HG03571 (cell line): ENCODE data around the gene ATP6V1B1.

Experiments used
- ATAC-seq: cut with Tn5 transposase; IDR thresholded peaks from one replicate; pipeline ENCODE4 v1.9.1; 2021; ENCODE audit not compliant: unreplicated experiment

ATP6V1B1 gene

DNA sequence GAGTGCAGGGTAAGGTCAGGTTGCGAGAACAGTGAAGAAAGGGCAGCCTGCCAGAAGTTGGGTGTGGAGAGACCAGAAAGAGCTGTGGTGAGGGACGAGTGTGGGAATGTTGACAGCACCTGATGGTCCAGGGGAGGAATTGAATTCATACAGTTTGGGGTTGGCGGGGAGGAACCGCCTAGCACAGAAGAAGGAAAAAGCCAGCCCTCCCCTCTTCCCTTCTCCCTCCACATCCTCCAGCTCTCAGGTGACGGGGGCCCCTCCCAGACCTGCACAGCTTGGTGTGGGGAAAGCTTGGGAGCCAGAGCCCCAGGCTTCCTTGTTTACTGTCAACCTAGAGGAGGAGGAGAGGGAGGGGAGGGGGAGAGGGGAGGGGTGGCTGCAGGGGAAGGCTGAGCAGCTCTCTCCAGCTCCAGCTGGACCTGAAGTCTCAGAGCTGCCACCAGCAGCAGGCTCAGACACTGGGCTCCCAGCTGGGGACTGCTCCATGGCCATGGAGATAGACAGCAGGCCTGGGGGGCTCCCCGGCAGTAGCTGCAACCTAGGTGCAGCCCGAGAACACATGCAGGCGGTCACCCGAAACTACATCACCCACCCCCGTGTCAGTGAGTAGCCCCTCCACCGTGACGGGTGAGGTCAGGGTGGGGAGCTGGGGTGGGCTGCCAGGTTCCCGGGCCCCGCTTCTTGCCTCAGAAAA is at the start of gene ATP6V1B1:
TSS of gene ATP6V1B1 (plus strand) at position 433 of the 697 bp plus-strand sequence. CDS start at position 488, 55 bp downstream.
- ATAC-seq: no peak

DNA sequence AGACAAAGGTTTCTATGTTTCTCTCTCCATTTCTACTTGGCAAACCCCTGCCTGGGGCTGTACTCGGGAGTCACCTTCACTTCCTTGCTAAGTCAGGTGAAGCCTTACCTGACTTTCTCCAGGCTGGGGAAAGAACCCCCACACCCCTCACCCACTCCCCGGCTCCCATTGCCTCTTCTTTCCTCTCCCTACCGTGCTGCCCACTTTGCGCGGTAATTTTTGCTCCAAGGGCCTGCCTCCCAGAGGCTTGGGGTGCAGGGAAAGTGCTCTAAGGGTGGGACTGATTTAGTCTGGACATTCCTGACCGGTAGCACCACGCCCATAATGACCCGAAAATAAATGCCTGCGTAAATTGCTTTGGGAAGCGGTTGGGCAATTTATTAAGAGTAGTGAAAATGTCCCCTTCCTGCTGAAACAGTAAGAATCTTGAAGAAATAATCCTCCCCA is 49.1 kb upstream of the ATP6V1B1 start:
- ATAC-seq: no peak

- ATAC-seq: no peak
Observed at GRCh38 chr2:70887208-70887549, 48.5 kb upstream of the ATP6V1B1 start.

GRCh38 chr2:70887550-70888246 is 48.0 kb upstream of the ATP6V1B1 start:
- ATAC-seq: no peak

GRCh38 chr2:70888366-70888922 is 47.3 kb upstream of the ATP6V1B1 start:
- ATAC-seq: no peak

DNA sequence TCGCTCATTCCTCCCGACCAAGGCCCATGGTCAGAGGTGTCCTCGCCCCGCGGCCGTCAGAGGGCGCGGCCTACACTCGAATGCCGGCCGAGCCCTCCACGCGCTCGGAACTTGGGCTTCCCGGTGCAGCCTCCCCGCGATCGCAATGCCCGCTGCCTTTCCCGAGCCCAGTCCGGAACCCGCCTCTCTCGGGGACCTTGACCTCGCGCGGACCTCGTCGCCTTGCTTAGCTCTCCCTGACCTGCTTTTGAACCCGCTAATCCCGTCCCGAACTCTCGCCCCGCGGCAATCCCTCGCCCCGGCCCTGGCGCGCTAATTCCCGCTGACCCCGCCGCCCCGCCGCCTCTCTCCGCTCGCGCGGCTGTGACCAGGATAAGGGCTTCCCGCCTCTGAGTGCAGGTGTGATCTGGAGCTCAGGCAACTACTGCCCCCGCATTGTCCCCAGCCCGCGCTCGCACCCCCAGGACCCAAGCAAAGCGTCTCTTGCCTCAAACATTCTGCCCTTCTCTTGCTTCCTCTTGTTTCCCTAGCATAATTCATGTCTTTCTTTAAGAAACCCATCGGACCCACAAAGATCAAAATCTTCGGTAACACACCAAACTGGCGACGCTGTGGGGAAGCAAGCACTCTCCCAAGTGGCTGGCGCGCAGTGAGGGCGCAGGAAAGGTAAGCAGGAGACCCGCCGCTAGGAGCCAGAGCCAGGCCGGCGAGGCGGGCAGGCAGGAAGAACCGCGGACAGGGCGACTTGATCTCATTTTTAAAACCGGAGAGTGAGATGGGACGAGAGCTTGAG is 46.6 kb upstream of the ATP6V1B1 start:
- no peak for ATAC-seq

- no peak for ATAC-seq
Observed at GRCh38 chr2:70889716-70890037, 46.0 kb upstream of the ATP6V1B1 start.

DNA sequence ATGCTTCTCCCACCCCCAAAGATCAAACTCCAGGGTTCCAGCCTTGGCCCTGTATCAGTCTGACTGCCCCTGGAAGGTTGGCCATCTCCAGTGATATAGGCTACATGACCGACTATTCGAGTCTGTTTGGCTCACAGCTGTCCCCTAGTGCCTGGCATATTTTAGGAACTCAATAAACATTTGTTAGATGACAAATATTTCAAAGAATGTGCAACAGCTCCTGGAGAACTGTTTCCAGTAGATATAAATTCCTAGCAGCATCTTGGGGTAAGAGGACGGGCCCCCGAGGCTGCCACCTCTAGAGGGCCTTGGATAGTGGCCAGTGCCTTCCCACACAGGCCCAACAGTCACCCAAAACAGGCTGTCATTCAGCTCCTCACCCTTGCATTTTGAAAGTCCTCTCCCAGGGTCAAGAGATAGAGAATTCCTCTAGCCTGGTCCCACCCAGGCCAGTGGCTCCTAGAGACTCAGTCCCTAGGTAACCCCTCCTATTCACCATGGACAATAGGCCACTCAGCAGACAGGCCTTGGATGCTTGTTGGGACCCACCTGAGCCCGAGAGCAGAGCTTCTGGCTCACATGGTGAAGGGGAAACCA is 45.1 kb upstream of the ATP6V1B1 start:
- no peak for ATAC-seq

DNA sequence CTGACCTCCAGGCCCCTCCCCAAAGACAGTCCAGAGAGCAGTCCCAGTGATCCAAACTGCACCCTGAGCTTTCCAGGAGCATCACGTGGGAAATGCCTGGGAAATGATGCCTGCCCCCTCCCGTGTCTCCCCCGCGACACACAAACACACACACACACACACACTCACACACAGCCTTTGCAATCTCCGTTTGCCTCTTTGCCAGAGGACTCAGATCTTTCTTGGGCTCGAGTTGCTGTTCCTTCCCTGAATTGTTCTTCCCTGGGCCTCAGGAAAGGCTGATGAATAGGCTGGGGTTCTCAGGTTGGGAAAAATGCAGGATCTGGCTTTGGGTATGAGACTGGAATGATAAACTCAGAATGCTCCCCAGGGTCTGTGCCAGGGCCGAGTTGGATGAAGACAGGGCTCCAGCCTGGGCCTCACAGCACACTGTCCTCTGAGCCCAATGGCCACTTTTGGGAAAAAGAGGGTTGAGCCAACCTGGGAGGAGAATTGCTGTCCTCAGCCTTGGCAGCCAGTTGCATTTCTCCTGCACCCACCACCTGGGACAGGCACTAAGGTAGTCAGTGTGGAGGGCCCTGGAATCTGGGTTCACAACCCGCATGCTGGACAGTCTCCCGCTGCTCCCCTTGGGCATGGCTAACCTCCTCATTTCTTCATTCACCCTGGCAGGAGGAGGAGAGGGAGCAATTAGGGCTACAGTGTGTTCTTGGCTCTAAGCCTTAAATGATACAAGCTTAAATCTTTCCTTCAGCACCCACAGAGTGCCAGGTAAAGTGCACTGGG is 43.9 kb upstream of the ATP6V1B1 start:
- no peak for ATAC-seq

DNA sequence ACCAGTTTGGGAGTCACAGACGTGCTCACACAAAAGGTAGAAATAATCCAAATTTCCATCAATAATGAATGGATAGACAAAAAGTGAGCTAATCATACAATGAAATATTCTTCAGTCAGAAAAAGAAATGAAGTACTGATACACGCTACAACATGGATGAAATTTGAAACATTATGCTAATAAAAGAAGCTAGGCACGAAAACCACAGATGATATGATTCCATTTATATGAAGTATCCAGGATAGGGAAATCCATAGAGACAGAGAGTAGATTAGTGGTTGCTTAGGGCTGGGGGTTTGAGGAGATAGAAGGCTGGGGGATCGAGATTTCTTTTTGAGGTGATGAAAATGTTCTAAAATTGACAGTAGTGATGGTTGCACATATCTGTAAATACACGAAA is 43.0 kb upstream of the ATP6V1B1 start:
- ATAC-seq: no peak

DNA sequence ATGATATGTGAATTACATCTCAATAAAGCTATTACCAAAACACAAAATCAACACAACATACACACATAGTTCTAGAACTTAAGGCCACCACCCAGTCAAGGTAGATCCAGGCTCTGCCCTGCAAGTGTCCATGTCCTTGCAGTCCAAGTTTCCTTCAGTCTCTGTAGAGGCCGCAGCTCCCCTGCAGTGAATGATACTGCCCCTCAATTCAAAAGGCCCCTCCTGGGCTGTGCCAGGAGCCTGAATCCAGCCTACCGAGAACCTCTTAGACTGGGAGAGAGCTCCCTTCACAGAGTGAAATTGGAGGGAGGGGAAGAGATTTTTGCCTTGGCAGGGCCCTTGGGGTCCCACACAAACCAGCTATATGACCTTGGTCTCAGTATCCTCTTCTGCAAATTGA is 42.5 kb upstream of the ATP6V1B1 start:
- no peak for ATAC-seq

GRCh38 chr2:70894765-70895164 is 40.9 kb upstream of the ATP6V1B1 start:
- ATAC-seq: no peak

GRCh38 chr2:70895249-70895648 is 40.5 kb upstream of the ATP6V1B1 start:
- no peak for ATAC-seq

GRCh38 chr2:70895998-70896764 is 39.5 kb upstream of the ATP6V1B1 start:
- no peak for ATAC-seq

DNA sequence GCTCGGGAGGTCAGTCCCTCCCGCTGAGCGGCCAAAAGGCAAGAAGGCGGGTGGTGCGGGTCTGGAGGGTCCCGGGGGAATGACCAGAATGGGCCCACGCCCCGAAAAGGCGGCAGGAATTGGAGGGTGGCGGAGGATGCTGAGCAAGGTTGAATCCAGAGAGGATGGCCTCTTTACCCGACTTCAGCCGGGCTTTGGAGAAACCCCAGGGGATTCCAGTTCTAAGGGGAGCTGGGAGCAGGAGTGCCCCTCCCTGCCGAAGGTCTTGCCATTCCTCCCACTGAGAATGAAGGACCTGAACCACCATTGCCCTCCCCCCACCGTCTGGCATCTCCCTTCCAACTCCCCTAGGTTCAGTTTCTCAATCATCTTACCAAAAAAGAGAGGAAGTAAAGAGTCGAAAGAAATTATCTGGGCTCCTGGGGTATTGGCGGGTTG is 38.9 kb upstream of the ATP6V1B1 start:
- no peak for ATAC-seq

- no peak for ATAC-seq
Observed at GRCh38 chr2:70897203-70897976, 38.3 kb upstream of the ATP6V1B1 start.

DNA sequence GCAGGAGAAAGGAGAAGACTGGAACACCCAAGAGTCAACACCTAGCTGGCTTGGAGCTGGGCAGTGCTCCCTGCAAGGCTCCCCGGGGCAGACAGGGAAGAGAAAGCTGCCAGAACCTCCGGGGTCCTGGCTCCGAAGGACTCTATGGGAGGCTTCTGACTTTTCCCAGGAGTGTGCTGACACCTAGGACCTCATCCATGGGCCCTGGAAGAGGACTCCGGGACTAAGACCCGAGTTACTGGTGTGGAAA is 37.8 kb upstream of the ATP6V1B1 start:
- ATAC-seq: no peak

DNA sequence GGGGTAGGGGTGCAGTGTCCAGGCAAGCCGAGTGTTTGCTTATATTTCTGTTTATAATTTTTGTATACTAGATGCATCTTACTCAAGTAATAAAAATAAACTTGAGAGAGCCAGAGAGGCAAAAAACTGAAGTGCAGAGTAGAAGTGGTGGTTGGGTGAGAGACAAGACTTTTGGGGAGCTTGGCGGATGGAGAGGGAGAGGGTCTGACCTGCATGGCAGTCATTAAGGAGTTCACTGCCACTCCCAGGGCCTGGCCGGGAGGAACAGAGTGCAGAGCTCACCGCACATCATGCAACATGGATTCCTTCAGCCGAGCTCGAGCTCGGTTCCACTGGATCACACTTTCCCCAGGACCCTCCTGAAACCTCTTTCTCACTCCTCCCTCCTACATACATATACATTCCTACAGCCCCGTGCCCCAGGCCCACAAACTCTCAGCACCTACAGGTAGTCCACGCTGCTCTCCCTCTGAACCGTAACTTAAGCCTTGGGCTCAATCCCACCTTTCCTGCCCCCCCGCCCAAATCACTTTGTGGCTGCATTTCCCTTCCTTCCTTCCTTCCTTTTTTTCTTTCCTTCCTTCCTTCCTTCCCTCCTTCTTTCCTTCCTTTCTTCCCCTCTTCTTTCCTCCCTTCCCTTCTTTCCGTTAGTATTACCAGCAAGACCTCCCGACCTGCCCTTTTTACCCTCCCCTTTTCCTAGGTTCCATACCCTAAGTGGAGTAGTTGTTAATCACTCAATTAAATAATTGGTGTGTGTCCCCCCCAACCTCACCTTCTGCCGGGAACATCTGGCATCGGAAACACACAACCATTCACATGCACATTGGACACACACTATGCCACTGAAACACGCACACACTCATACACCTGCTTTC is 37.1 kb upstream of the ATP6V1B1 start:
- no peak for ATAC-seq
